ENCODE data around the gene HS1BP3. TPM values are rescaled to one million over a fixed set of nuclear protein-coding genes. Genes with fewer than 3 reads are reported as not detected.

HS1BP3 gene
- total and polyA plus RNA-seq, 2 of the 13 experiments (the other 11 are each of a cell fraction or from before 2014, with no cell fraction given) = 15.2 to 22.0 TPM

DNA sequence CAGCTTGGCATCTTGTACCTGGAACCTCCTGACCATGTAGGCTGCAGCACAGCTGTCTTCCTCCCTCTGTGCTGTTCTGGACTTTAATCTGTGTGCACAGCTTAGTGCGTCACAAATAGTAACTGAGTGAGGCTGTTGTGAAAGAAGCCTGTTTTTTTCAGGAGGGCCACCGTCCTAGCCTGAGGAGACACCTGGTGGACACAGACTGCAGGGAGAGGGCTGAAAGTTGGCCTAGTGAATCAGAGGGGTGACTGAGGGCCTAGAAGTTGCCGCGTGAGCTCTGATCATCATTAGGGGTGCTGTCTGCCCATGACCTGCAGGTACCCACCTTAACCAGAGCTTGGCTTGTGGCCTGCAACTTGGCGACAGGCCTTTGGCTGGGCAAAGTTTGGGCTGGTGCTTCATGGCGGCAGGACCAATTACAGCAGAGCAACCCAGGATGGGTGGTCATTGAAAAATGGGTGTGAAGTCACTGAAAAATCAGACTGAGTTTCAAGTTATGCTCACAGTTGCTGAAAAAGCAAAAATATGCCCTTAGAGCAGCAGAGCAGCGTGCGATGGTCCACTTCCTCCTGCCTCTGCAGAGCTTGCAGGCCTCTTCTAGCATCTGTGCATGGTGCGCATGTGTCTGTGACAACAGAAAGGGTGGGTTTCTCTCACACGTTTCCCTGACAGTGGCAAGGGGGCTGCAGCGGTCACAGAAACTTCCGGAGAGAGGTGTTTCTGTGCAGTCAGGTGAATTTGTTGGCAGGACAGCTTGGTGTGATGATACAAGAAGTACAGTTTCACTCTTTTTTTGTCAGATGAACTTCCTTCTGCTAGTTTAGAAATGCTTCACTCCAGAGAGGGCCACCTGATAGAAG, 25.7 kb upstream of the HS1BP3 start (continued):
- TF ChIP-seq, protein P1, sequence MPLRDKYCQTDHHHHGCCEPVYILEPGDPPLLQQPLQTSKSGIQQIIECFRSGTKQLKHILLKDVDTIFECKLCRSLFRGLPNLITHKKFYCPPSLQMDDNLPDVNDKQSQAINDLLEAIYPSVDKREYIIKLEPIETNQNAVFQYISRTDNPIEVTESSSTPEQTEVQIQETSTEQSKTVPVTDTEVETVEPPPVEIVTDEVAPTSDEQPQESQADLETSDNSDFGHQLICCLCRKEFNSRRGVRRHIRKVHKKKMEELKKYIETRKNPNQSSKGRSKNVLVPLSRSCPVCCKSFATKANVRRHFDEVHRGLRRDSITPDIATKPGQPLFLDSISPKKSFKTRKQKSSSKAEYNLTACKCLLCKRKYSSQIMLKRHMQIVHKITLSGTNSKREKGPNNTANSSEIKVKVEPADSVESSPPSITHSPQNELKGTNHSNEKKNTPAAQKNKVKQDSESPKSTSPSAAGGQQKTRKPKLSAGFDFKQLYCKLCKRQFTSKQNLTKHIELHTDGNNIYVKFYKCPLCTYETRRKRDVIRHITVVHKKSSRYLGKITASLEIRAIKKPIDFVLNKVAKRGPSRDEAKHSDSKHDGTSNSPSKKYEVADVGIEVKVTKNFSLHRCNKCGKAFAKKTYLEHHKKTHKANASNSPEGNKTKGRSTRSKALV (CRISPR knock-in tag; IDR thresholded peaks at IDR 0.05) = peak; percentile 79
- TF ChIP-seq, protein P2, sequence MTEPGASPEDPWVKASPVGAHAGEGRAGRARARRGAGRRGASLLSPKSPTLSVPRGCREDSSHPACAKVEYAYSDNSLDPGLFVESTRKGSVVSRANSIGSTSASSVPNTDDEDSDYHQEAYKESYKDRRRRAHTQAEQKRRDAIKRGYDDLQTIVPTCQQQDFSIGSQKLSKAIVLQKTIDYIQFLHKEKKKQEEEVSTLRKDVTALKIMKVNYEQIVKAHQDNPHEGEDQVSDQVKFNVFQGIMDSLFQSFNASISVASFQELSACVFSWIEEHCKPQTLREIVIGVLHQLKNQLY (CRISPR knock-in tag; IDR thresholded peaks at IDR 0.05) = 0 out of 2 replicates have a peak, but pooled peaks have one; percentile 38
- TF ChIP-seq ZBTB21 (CRISPR knock-in tag; IDR thresholded peaks at IDR 0.05) (peak; percentile 94), SRY (CRISPR knock-in tag; IDR thresholded peaks at IDR 0.05) (peak; percentile 41; the same call in 1 of the 2 replicates), POLR2AphosphoS2 (IDR thresholded peaks at IDR 0.05; ENCODE audit: low read depth, low read length) (no peak; the same call in 1 of the 2 replicates), ZNF235 (CRISPR knock-in tag; IDR thresholded peaks at IDR 0.05; ENCODE audit: borderline replicate concordance) (0 out of 2 replicates have a peak, but pooled peaks have one; percentile 66), DNMT3B (CRISPR knock-in tag; conservative IDR thresholded peaks at IDR 0.05) (peak; percentile 81; the same call in 1 of the 2 replicates), ZNF121 (CRISPR knock-in tag; IDR thresholded peaks at IDR 0.05) (no peak), ZNF101 (CRISPR knock-in tag; IDR thresholded peaks at IDR 0.05; ENCODE audit: borderline replicate concordance, low read depth) (peak; percentile 80; the same call in 1 of the 2 replicates), RFXAP (CRISPR knock-in tag; IDR thresholded peaks at IDR 0.05; ENCODE audit: borderline replicate concordance) (peak; percentile 93), SRSF9 (IDR thresholded peaks at IDR 0.05; ENCODE audit: borderline replicate concordance, insufficient read depth, low read depth, low read length, poor library complexity, severe bottlenecking) (no peak), FOSL1 (CRISPR knock-in tag; IDR thresholded peaks at IDR 0.05; ENCODE audit: borderline replicate concordance) (0 out of 2 replicates have a peak, but pooled peaks have one; percentile 18), SUZ12 (IDR thresholded peaks at IDR 0.05; ENCODE audit: low read depth, low read length) (no peak), BRD4 (CRISPR knock-in tag; IDR thresholded peaks at IDR 0.05) (0 out of 2 replicates have a peak, but pooled peaks have one; percentile 64), PRPF4 (IDR thresholded peaks at IDR 0.05; ENCODE audit: low read depth, low read length, poor library complexity, severe bottlenecking) (peak; percentile 69), ZNF557 (CRISPR knock-in tag; IDR thresholded peaks at IDR 0.05) (peak; percentile 80; the same call in 1 of the 2 replicates), ZBTB42 (CRISPR knock-in tag; IDR thresholded peaks at IDR 0.05) (no peak)
- TF ChIP-seq, protein P3, sequence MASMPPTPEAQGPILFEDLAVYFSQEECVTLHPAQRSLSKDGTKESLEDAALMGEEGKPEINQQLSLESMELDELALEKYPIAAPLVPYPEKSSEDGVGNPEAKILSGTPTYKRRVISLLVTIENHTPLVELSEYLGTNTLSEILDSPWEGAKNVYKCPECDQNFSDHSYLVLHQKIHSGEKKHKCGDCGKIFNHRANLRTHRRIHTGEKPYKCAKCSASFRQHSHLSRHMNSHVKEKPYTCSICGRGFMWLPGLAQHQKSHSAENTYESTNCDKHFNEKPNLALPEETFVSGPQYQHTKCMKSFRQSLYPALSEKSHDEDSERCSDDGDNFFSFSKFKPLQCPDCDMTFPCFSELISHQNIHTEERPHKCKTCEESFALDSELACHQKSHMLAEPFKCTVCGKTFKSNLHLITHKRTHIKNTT (CRISPR knock-in tag; IDR thresholded peaks at IDR 0.05) = no peak
- TF ChIP-seq, protein P4, sequence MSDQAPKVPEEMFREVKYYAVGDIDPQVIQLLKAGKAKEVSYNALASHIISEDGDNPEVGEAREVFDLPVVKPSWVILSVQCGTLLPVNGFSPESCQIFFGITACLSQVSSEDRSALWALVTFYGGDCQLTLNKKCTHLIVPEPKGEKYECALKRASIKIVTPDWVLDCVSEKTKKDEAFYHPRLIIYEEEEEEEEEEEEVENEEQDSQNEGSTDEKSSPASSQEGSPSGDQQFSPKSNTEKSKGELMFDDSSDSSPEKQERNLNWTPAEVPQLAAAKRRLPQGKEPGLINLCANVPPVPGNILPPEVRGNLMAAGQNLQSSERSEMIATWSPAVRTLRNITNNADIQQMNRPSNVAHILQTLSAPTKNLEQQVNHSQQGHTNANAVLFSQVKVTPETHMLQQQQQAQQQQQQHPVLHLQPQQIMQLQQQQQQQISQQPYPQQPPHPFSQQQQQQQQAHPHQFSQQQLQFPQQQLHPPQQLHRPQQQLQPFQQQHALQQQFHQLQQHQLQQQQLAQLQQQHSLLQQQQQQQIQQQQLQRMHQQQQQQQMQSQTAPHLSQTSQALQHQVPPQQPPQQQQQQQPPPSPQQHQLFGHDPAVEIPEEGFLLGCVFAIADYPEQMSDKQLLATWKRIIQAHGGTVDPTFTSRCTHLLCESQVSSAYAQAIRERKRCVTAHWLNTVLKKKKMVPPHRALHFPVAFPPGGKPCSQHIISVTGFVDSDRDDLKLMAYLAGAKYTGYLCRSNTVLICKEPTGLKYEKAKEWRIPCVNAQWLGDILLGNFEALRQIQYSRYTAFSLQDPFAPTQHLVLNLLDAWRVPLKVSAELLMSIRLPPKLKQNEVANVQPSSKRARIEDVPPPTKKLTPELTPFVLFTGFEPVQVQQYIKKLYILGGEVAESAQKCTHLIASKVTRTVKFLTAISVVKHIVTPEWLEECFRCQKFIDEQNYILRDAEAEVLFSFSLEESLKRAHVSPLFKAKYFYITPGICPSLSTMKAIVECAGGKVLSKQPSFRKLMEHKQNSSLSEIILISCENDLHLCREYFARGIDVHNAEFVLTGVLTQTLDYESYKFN (CRISPR knock-in tag; conservative IDR thresholded peaks at IDR 0.05) = peak; percentile 97
- TF ChIP-seq, protein P5, sequence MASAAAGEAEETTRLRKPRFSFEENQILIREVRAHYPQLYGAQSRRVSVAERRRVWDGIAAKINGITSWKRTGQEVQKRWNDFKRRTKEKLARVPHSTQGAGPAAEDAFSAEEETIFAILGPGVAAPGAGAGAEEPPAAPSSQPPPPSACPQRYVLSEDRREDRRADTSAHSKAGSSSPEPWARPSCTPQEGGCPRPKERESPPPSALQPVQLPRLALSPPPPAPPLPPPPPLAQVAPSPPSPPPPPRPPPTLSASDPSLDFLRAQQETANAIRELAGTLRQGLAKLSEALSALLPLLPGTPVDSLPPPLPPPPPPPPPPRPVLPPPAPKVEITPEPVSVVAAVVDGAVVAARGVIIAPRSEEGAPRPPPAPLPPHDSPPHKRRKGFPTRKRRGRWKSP (CRISPR knock-in tag; IDR thresholded peaks at IDR 0.05) = peak; percentile 78; the same call in 1 of the 2 replicates

All from HepG2 (cell line).